RPMI7951 (cell line): Measurements from ENCODE around the gene PSMB2. TPM values are rescaled to one million over a fixed set of nuclear protein-coding genes. Genes with fewer than 3 reads are reported as not detected.
"Not testable (repeated sequence)": the region's sequence is repeated elsewhere in the genome, so short reads cannot be mapped to it uniquely, and the experiment has no call there.

Experiments
- DNase-seq: peaks from one replicate; pipeline ENCODE4 v3.0.0-alpha.2; 2012; ENCODE audit warnings: low read depth
- total RNA-seq: library from RNA; depleted of rRNA; stranded (reverse); fragments of >200 nt; shearing (Covaris generic); gene quantifications from 2 replicates; pipeline ENCODE4 v1.2.3, GENCODE V29; 2014; rRNA removed

The PSMB2 gene
- total RNA-seq: 56.1 and 58.2 TPM in 2 replicates

- DNase-seq: peak; percentile 94
These were observed at the start of gene PSMB2 for GRCh38 chr1:35641233-35641866. Gene PSMB2 (minus strand): TSS chr1:35641526. CDS start chr1:35641432, 94 bp downstream.

GRCh38 chr1:35691080-35691479, 49.8 kb upstream of the PSMB2 start:
- no peak for DNase-seq

- not testable (repeated sequence) for DNase-seq
These were observed 48.8 kb upstream of the PSMB2 start for GRCh38 chr1:35690103-35690502.

- no peak for DNase-seq
These were observed 46.8 kb upstream of the PSMB2 start for GRCh38 chr1:35688161-35688560.

GRCh38 chr1:35683012-35683411, 41.7 kb upstream of the PSMB2 start:
- DNase-seq: no peak

- DNase-seq: no peak
These were observed 38.9 kb upstream of the PSMB2 start for GRCh38 chr1:35680271-35680670.

- peak; percentile 14 for DNase-seq
These were observed 34.4 kb upstream of the PSMB2 start for GRCh38 chr1:35675773-35676172.

GRCh38 chr1:35674111-35674510, 32.8 kb upstream of the PSMB2 start:
- no peak for DNase-seq

- DNase-seq: no peak
These were observed 30.8 kb upstream of the PSMB2 start for GRCh38 chr1:35672116-35672515.

- DNase-seq: no peak
These were observed 27.2 kb upstream of the PSMB2 start for GRCh38 chr1:35668506-35668905.

GRCh38 chr1:35666916-35667315, 25.6 kb upstream of the PSMB2 start:
- DNase-seq: peak; percentile 11

- DNase-seq: no peak
These were observed 24.9 kb upstream of the PSMB2 start for GRCh38 chr1:35666216-35666615.

GRCh38 chr1:35663434-35663833, 22.1 kb upstream of the PSMB2 start:
- DNase-seq: no peak

- no peak for DNase-seq
These were observed 20.1 kb upstream of the PSMB2 start for GRCh38 chr1:35661474-35661795.

- peak; percentile 63 for DNase-seq
These were observed 19.5 kb upstream of the PSMB2 start for GRCh38 chr1:35660581-35661473.

- no peak for DNase-seq
These were observed 18.3 kb upstream of the PSMB2 start for GRCh38 chr1:35659589-35659988.

- no peak for DNase-seq
These were observed 16.5 kb upstream of the PSMB2 start for GRCh38 chr1:35657851-35658250.

GRCh38 chr1:35656863-35657232, 15.5 kb upstream of the PSMB2 start:
- no peak for DNase-seq

GRCh38 chr1:35656148-35656862, 15.0 kb upstream of the PSMB2 start:
- peak; percentile 60 for DNase-seq

- no peak for DNase-seq
These were observed 13.9 kb upstream of the PSMB2 start for GRCh38 chr1:35655196-35655595.

- peak; percentile 55 for DNase-seq
These were observed 9.1 kb upstream of the PSMB2 start for GRCh38 chr1:35650416-35650815.

GRCh38 chr1:35646043-35646442, 4.7 kb upstream of the PSMB2 start:
- peak; percentile 23 for DNase-seq

- DNase-seq: peak; percentile 11
These were observed 2.9 kb upstream of the PSMB2 start for GRCh38 chr1:35644204-35644603.
